Measurements from ENCODE around the gene CAPN9. TPM values are rescaled to one million over a fixed set of nuclear protein-coding genes. Genes with fewer than 3 reads are reported as not detected.
"Not testable (repeated sequence)": the region's sequence is repeated elsewhere in the genome, so short reads cannot be mapped to it uniquely, and the experiment has no call there.

The CAPN9 gene
- total and polyA plus RNA-seq, 2 donors (not counting 3 experiments of a cell fraction or from before 2014, with no cell fraction given), result not detected

GRCh38 chr1:230715510-230715909, 31.7 kb upstream of the CAPN9 start:
- no peak overlapping the region for H3K27ac ChIP-seq (ENCODE audit: insufficient read depth, low read depth, low read length)
- no peak overlapping the region for H3K4me3 ChIP-seq (replicated peaks in 1 of 3; ENCODE audit: insufficient read depth in 1 of 3, low read depth in 1 of 3, low read length in 3 of 3)
- H3K79me2 ChIP-seq (ENCODE audit: control insufficient read depth, insufficient read depth, low read length), result no peaks in the 10 kb centered on the region
- no peaks in the 10 kb centered on the region for H4K20me1 ChIP-seq (replicated peaks; ENCODE audit: control insufficient read depth, extremely low read depth, insufficient read depth, low read length)
- H2AFZ ChIP-seq (ENCODE audit: low read depth, low read length), result no peak overlapping the region
- no peaks in the 10 kb centered on the region for H3K9me1 ChIP-seq (replicated peaks; ENCODE audit: control insufficient read depth, extremely low read depth, insufficient read depth, low read length)
- no peak overlapping the region for H3K9ac ChIP-seq (replicated peaks; ENCODE audit: extremely low read depth, insufficient read depth, low read length)
- no peaks in the 10 kb centered on the region for H3K36me3 ChIP-seq (ENCODE audit: control insufficient read depth in 2 of 2, extremely low read depth in 1 of 2, insufficient read depth in 2 of 2, low read length in 2 of 2)
- TF ChIP-seq MYC (IDR thresholded peaks at IDR 0.05; ENCODE audit: low read depth, low read length) (no peak), GATA2 (IDR thresholded peaks at IDR 0.05; ENCODE audit: insufficient read depth, insufficient read length, low read depth, low read length) (no peak), CTCF (IDR thresholded peaks at IDR 0.05; ENCODE audit: extremely low read depth in 1 of 2, insufficient read depth in 1 of 2, low read depth in 1 of 2, low read length in 2 of 2) (no peak), JUN (IDR thresholded peaks at IDR 0.05; ENCODE audit: borderline replicate concordance, insufficient read depth, insufficient read length, low read depth) (no peak), POLR2AphosphoS5 (IDR thresholded peaks at IDR 0.05; ENCODE audit: insufficient read depth, low read depth, low read length) (no peak), MAX (IDR thresholded peaks at IDR 0.05; ENCODE audit: insufficient read depth, insufficient read length) (no peak)
- ChIA-PET POLR2A (no interaction called here), CTCF (no interaction called here)
- H3K27me3 ChIP-seq (ENCODE audit: control insufficient read depth in 2 of 2, insufficient read depth in 2 of 2, low read length in 2 of 2), result no peaks in the 10 kb centered on the region
- no TSS peak for BruUV-seq (replicated peaks)
- no peak for DNase-seq (ENCODE audit: low read depth, low spot score)
- no peak overlapping the region for H3K4me2 ChIP-seq (ENCODE audit: insufficient read depth, low read length)
- no peak for FAIRE-seq
- intact Hi-C loops (cut with micrococcal nuclease) (no loop called here), dilution Hi-C loops (cut with MboI; ENCODE audit: extremely low pct_ligation_motif_present, low sequenced_read_pairs) (no loop called here)
- H3K9me3 ChIP-seq (replicated peaks; ENCODE audit: control insufficient read depth, insufficient read depth, low read length), result no peaks in the 10 kb centered on the region
- no peaks in the 10 kb centered on the region for H3K4me1 ChIP-seq (ENCODE audit: control insufficient read depth, extremely low read depth, insufficient read depth, low read length)

- H3K4me2 ChIP-seq (ENCODE audit: insufficient read depth, low read length); DNase-seq (ENCODE audit: low read depth, low spot score); H3K27ac ChIP-seq (ENCODE audit: insufficient read depth, low read depth, low read length); H3K36me3 ChIP-seq (ENCODE audit: control insufficient read depth in 2 of 2, extremely low read depth in 1 of 2, insufficient read depth in 2 of 2, low read length in 2 of 2); H4K20me1 ChIP-seq (replicated peaks; ENCODE audit: control insufficient read depth, extremely low read depth, insufficient read depth, low read length); H3K4me1 ChIP-seq (ENCODE audit: control insufficient read depth, extremely low read depth, insufficient read depth, low read length); H2AFZ ChIP-seq (ENCODE audit: low read depth, low read length); dilution Hi-C loops (cut with MboI; ENCODE audit: extremely low pct_ligation_motif_present, low sequenced_read_pairs); H3K27me3 ChIP-seq (ENCODE audit: control insufficient read depth in 2 of 2, insufficient read depth in 2 of 2, low read length in 2 of 2); H3K9me3 ChIP-seq (replicated peaks; ENCODE audit: control insufficient read depth, insufficient read depth, low read length); H3K9ac ChIP-seq (replicated peaks; ENCODE audit: extremely low read depth, insufficient read depth, low read length); FAIRE-seq; H3K4me3 ChIP-seq (replicated peaks in 1 of 3; ENCODE audit: insufficient read depth in 1 of 3, low read depth in 1 of 3, low read length in 3 of 3); BruUV-seq (replicated peaks); H3K9me1 ChIP-seq (replicated peaks; ENCODE audit: control insufficient read depth, extremely low read depth, insufficient read depth, low read length); POLR2A ChIA-PET; H3K79me2 ChIP-seq (ENCODE audit: control insufficient read depth, insufficient read depth, low read length): not testable (repeated sequence)
- intact Hi-C loops (cut with micrococcal nuclease), result loop anchor here (1.0 kb wide), 1 partner anchor 20 kb away; no protein-coding TSS in a partner anchor
- CTCF ChIA-PET, result interaction anchor here (1.4 kb wide), 1 partner anchor 34 kb away, joined by 3 read pairs; no protein-coding TSS in a partner anchor
These were observed 30.7 kb upstream of the CAPN9 start for GRCh38 chr1:230716453-230716852.
